Panc1 (cell line): ENCODE results near the gene SYTL3. TPM values are rescaled to one million over a fixed set of nuclear protein-coding genes. Genes with fewer than 3 reads are reported as not detected.

ENCODE experiments used
- ATAC-seq: fragments of 200-7000 bp; cut with Tn5 transposase; 2 replicates; pipeline ENCODE4 v1.9.1; 2020; ENCODE audit warnings: mild to moderate bottlenecking, moderate library complexity
- BruUV-seq: library from RNA; stranded (reverse); fragments of 400-500 nt; replicated peaks from 2 replicates; lab custom pipeline; 2021; lab: Mats Ljungman, UMichigan
- CTCF ChIA-PET: fragments of 300-600 bp; sonication (Branson Sonifier 250); formaldehyde crosslinking; loops from one replicate; lab custom pipeline; 2022; ENCODE audit warnings: antibody characterized with exemption; lab: Charles Lee
- POLR2A ChIA-PET: fragments of 300-600 bp; sonication (Branson Sonifier 250); formaldehyde crosslinking; loops from one replicate; lab custom pipeline; 2022; ENCODE audit warnings: antibody characterized with exemption; lab: Charles Lee
- DNase-seq: peaks from one replicate; pipeline ENCODE4 v3.0.0-alpha.2; 2010; ENCODE audit warnings: low read depth, low spot score
- H3K27ac ChIP-seq: 2 replicates; pipeline ENCODE4 v1.5.1; 2011; ENCODE audit warnings: mild to moderate bottlenecking, low read length, inconsistent platforms
- H3K27me3 ChIP-seq: fragments of 200-500 bp; sonication (Bioruptor generic); 2 replicates; pipeline ENCODE4 v1.6.0; 2014; ENCODE audit warnings: low read length, inconsistent platforms; ENCODE audit not compliant: control insufficient read depth, insufficient read depth
- H3K36me3 ChIP-seq: fragments of 200-500 bp; sonication (Bioruptor generic); 2 replicates; pipeline ENCODE4 v1.5.1; 2014; ENCODE audit warnings: inconsistent platforms, mild to moderate bottlenecking, low read length, moderate library complexity; ENCODE audit not compliant: control insufficient read depth, insufficient read depth
- H3K4me1 ChIP-seq: 2 replicates; pipeline ENCODE4 v1.5.1; 2011; ENCODE audit warnings: inconsistent platforms, mild to moderate bottlenecking, low read length, moderate library complexity; ENCODE audit not compliant: control insufficient read depth, insufficient read depth
- H3K4me3 ChIP-seq, 2 experiments: 2 replicates each; pipeline ENCODE4 v1.5.1; 2011 to 2012; ENCODE audit warnings: low read depth in 2 of 2, low read length in 2 of 2, mild to moderate bottlenecking in 2 of 2, inconsistent platforms in 1 of 2, moderate library complexity in 1 of 2
- H3K9me3 ChIP-seq: fragments of 200-500 bp; sonication (Bioruptor generic); 2 replicates; pipeline ENCODE4 v1.5.1; 2014; ENCODE audit warnings: low read depth, mild to moderate bottlenecking, inconsistent platforms, low read length, moderate library complexity; ENCODE audit not compliant: control insufficient read depth, insufficient read depth
- POLR2AphosphoS5 ChIP-seq: IDR thresholded peaks from 2 replicates; pipeline ENCODE4 v1.6.1; 2012; ENCODE audit warnings: mild to moderate bottlenecking, low read depth, low read length, moderate library complexity
- SIN3A ChIP-seq: IDR thresholded peaks from 2 replicates; pipeline ENCODE4 v1.6.1; 2012; ENCODE audit warnings: low read depth, mild to moderate bottlenecking, low read length, moderate library complexity, borderline replicate concordance; ENCODE audit not compliant: insufficient read depth
- TCF7L2 ChIP-seq: IDR thresholded peaks from 2 replicates; pipeline ENCODE4 v1.6.1; 2011; ENCODE audit warnings: mild to moderate bottlenecking, low read depth, low read length, inconsistent platforms
- in situ Hi-C: cut with HindIII; loops from 2 replicates; pipeline ENCODE4 v1.10.0; 2016; ENCODE audit warnings: low sequenced_read_pairs, low pct_unique_long_range_greater_than_20kb
- intact Hi-C: fragments of 100-400 bp; cut with micrococcal nuclease; formaldehyde crosslinking; loops from one replicate; pipeline ENCODE4 v1.10.0; 2022; ENCODE audit not compliant: unreplicated experiment
- total RNA-seq: library from RNA; stranded (reverse); gene quantifications from one replicate; pipeline ENCODE4 v1.2.1, GENCODE V29; 2021; ENCODE audit not compliant: unreplicated experiment
- TF ChIP-seq, protein P1 (sequence below), 2 experiments: IDR thresholded peaks; 2 replicates each; pipeline ENCODE4 v1.6.1; 2011 to 2012; ENCODE audit warnings: low read depth in 2 of 2, control low read depth in 1 of 2, low read length in 1 of 2, mild to moderate bottlenecking in 1 of 2, moderate library complexity in 1 of 2; ENCODE audit not compliant: insufficient read depth in 1 of 2
- TF ChIP-seq, protein P2 (sequence below): fragments of 450-650 bp; IDR thresholded peaks from 2 replicates; pipeline ENCODE4 v1.5.1; 2017; ENCODE audit warnings: mild to moderate bottlenecking

Gene SYTL3
- total RNA-seq, 1 experiment from 2014 or later: 1.4 TPM

- no peak overlapping the region; the same call in 1 of the 2 replicates for H3K27ac ChIP-seq
- peak overlapping the region; percentile 41 to 65 for H3K4me3 ChIP-seq
- TF ChIP-seq, protein P1, sequence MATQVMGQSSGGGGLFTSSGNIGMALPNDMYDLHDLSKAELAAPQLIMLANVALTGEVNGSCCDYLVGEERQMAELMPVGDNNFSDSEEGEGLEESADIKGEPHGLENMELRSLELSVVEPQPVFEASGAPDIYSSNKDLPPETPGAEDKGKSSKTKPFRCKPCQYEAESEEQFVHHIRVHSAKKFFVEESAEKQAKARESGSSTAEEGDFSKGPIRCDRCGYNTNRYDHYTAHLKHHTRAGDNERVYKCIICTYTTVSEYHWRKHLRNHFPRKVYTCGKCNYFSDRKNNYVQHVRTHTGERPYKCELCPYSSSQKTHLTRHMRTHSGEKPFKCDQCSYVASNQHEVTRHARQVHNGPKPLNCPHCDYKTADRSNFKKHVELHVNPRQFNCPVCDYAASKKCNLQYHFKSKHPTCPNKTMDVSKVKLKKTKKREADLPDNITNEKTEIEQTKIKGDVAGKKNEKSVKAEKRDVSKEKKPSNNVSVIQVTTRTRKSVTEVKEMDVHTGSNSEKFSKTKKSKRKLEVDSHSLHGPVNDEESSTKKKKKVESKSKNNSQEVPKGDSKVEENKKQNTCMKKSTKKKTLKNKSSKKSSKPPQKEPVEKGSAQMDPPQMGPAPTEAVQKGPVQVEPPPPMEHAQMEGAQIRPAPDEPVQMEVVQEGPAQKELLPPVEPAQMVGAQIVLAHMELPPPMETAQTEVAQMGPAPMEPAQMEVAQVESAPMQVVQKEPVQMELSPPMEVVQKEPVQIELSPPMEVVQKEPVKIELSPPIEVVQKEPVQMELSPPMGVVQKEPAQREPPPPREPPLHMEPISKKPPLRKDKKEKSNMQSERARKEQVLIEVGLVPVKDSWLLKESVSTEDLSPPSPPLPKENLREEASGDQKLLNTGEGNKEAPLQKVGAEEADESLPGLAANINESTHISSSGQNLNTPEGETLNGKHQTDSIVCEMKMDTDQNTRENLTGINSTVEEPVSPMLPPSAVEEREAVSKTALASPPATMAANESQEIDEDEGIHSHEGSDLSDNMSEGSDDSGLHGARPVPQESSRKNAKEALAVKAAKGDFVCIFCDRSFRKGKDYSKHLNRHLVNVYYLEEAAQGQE (IDR thresholded peaks at IDR 0.05; ENCODE audit: insufficient read depth in 1 of 2, low read depth in 2 of 2, low read length in 1 of 2): 0 out of 4 replicates have a peak, but pooled peaks of 1 of the 2 experiments have one; percentile 54
- TF ChIP-seq SIN3A: no peak
- TF ChIP-seq, protein P2, sequence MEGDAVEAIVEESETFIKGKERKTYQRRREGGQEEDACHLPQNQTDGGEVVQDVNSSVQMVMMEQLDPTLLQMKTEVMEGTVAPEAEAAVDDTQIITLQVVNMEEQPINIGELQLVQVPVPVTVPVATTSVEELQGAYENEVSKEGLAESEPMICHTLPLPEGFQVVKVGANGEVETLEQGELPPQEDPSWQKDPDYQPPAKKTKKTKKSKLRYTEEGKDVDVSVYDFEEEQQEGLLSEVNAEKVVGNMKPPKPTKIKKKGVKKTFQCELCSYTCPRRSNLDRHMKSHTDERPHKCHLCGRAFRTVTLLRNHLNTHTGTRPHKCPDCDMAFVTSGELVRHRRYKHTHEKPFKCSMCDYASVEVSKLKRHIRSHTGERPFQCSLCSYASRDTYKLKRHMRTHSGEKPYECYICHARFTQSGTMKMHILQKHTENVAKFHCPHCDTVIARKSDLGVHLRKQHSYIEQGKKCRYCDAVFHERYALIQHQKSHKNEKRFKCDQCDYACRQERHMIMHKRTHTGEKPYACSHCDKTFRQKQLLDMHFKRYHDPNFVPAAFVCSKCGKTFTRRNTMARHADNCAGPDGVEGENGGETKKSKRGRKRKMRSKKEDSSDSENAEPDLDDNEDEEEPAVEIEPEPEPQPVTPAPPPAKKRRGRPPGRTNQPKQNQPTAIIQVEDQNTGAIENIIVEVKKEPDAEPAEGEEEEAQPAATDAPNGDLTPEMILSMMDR: peak; percentile 100
- BruUV-seq: no TSS peak
- DNase-seq (peak; percentile 43), ATAC-seq (peak; percentile 97)
- H3K4me1 ChIP-seq: peaks cover 17% of the 10 kb centered on the region
- H3K9me3 ChIP-seq: no peaks in the 10 kb centered on the region
- POLR2A ChIA-PET: interaction anchor here (0.5 kb wide), 1 partner anchor 60 kb away, joined by 8 read pairs; no protein-coding TSS in a partner anchor
- H3K27me3 ChIP-seq: no peaks in the 10 kb centered on the region
- intact Hi-C loops: loop anchor here (1.0 kb wide), 1 partner anchor 268 kb away; no protein-coding TSS in a partner anchor
- CTCF ChIA-PET: interaction anchor here (0.5 to 1.1 kb wide), 4 partner anchors 13 to 384 kb away, joined by 3 to 4 read pairs (median 3); no protein-coding TSS in a partner anchor
- H3K36me3 ChIP-seq: no peaks in the 10 kb centered on the region
- in situ Hi-C loops: no loop called here
Measured at GRCh38 chr6:158703837-158704822, 54.3 kb downstream of the SYTL3 start.

DNA sequence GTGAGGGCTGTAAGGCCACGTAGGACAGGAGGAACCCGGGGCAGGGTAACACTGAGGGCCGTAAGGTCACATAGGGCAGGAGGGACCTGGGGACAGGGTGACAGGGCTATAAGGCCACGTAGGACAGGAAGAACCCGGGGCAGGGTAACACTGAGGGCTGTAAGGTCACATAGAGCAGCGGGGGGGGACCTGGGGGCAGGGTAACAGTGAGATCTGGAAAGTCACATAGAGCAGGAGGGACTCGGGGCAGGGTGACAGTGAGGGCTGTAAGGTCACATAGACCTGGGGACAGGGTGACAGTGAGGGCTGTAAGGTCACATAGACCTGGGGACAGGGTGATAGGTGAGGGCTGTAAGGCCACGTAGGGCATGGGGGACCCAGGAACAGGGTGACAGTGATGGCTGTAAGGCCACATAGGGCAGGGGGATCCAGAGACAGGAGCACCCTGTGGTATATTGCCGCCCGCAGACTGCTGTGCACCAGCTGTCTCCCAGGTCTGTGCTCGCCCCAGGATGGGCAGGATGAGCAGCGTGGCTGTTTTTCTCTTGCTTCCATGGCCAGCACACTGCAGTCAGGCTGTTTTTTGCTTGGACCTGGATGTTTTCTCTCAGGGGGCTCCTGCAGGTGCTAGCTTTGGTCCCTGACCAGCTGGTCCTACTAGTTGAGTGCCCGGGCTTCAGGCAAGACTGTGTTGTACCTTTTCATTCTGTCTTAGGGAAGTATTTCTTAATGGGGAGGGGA lies 55.7 kb downstream of the SYTL3 start:
- ChIA-PET CTCF (interaction anchor here (0.6 kb wide), 1 partner anchor 22 kb away, joined by 3 read pairs; no protein-coding TSS in a partner anchor), POLR2A (no interaction called here)
- H3K27me3 ChIP-seq: no peaks in the 10 kb centered on the region
- intact Hi-C loops: no loop called here
- H3K36me3 ChIP-seq: no peaks in the 10 kb centered on the region
- no peak overlapping the region for H3K27ac ChIP-seq
- no peak overlapping the region for H3K4me3 ChIP-seq
- peaks cover 17% of the 10 kb centered on the region for H3K4me1 ChIP-seq
- in situ Hi-C loops: no loop called here
- H3K9me3 ChIP-seq: no peaks in the 10 kb centered on the region
- no peak for DNase-seq
- BruUV-seq: no TSS peak
- TF ChIP-seq, protein P2: no peak
- TF ChIP-seq TCF7L2: no peak
- TF ChIP-seq, protein P1 (IDR thresholded peaks at IDR 0.05; ENCODE audit: insufficient read depth in 1 of 2, low read depth in 2 of 2, low read length in 1 of 2): no peak
- no peak for TF ChIP-seq POLR2AphosphoS5
- no peak for TF ChIP-seq SIN3A
- peak; percentile 14; the same call in 1 of the 2 replicates for ATAC-seq
